ENCODE data around the gene CSNK1D.
"Not testable (repeated sequence)": the region's sequence is repeated elsewhere in the genome, so short reads cannot be mapped to it uniquely, and the experiment has no call there.

The CSNK1D gene

DNA sequence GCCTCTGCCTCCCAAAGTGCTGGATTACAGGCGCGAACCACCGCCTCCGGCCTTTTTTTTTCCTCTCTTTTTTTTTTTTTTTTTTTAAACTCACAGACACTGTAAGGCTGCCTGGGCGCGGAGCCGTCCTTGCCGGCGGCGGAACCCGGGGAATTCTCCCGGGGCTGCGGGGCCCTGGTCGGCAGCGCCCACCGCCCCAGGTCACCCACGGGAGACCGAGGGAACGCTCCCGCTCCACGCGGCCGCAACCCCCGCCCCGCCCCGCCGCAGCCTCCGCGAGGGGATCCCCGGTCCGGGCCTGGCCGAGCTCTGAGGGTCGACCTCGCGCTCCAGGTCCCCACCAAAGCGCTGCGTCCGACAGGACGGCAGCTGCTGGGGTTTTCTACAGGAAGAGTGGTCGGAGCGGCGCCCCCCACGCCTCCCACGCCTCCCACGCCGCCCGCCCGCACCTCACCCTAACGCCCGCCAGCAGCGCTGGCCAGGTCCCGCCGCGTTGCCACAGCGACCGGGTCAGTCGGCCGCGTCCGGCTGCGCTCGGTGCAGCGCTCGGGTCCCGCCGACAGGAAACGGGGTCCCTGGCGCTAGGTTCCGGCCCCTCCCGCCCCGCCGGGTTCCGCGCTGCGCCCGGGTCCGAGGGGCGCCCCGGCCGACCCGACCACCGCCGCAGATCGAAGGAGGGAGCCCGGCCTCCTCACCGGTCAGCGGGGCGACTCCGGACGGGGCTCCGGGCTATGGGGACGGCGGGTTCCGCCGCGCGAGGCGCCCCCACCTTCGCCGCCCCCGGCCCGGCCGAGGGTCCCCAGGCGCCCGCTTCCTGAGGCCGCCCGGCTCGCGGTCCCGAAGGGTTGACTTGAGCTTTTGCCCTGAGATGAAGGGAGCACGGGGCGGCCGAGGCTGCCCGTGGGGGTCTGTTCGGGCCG lies 60.9 kb downstream of the CSNK1D start, which contains the start of gene CCDC57:
TSS of gene CCDC57 (minus strand) at position 512 of the 920 bp plus-strand sequence. CDS start 10,898 bp downstream, outside the sequence.
- DNase-seq: peak; percentile 64 to 71

DNA sequence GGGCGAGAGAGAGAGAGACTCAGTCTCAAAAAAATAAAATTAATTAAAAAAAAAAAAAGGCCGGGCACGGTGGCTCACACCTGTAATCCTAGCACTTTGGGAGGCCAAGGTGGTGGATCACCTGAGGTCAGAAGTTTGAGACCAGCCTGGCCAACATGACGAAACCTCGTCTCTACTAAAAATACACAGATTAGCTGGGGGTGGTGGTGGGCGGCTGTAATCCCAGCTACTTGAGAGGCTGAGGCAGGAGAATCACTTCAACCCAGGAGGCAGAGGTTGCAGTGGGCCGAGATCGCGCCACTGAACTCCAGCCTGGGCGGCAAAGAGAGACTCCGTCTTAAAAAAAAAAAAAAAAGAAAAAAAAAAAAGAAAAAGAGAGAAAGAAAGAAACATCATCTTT lies 62.8 kb downstream of the CSNK1D start:
- not testable (repeated sequence) for DNase-seq

DNA sequence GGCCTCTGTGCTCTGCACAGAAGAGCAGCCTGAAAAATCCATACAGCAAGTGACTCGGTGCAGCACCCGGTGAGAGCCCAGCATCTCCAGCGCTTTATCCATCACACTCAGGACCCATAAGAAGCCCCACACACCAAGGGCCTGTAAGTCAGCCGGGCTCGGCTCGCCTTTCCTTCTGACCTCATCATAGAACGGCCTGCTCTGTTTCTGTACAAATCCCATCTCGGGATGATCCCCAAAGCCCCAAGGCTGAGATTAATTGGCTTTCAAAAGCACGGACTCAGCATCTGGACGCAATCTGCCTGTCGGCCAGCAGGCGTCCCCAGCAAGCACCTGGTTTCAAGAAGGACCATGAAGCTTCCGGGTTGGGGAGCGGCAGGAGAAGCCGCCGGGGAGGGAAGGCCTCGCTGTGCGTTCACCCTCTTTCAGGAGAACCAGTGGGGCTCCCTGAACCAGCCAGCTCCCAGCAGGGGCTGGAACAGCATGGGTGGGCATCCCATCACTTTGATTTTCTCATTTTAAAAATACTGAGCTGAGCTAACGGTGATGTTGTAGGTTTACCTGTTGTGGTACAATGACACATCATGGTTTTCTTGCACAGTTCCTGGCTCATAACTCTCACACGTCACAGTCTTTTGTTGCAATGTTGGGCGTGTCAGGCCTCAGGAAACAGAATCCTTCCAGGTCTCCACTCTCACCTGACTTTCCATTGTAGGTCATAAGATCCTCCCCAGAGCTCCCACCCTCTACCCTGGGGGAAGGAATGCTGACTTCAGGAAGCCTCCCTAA lies 67.6 kb downstream of the CSNK1D start:
- peak; percentile 91 to 93 for DNase-seq

DNA sequence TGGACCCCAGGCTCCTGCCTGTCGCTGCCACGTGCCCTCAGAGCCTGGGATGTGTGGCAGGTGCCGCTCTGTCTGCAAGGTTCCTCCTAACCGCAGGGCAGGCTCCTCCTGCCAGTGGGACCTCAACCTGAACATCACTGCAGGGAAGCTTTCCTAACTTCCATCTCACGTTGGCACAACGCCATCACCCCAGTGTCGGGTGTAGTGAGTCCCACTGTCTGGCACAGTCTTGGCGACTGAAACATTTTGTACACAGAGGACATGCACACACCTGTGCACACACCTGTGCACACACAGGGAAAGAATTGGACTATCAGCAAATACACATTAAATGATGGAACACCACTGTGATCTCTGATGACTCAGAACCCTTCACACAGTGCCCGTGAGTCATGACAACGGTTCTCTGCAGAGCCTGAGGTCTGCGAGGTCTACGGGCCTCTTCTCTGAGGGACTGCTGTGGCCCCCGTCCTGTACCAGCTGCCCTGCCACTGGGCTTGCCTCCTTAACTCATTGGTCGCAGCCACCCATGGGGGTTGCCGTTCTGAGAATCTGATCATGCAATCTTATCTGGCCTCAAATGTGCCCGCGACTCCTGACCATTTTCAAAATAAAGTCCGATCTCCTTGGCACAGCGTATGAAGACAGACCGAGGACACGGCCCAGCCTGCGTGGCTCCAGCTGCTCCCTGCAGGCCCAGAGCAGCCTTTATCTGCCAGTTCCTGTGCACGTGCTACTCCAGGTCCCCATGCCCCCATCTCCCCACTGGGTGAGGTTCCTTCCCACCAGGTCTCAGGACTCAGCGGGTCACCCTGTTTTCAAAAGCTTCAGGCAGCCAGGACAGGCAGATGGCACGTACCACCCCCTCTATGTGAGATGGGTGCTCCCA lies 68.4 kb downstream of the CSNK1D start:
- DNase-seq: peak in 1 of 2 experiments; percentile 5

DNA sequence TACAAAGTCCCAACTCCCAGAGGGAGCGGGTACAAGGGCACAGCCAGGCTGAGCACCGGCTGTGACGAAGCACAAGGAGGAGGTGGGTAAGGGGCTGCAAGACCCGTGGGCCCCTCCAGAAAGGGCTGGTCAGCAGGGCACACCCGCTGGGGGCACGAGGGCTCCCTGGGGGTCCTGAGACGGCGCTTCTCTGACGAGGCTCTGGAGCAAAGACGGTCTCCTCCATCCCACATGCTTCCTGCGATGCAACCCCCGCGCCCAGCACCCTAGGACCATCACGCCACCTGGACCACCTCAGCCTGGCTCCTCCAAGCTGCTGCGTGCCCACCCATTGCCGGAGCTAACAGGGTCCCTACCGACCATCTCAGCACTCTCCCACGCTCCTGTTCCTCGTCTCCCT lies 69.6 kb downstream of the CSNK1D start:
- no peak for DNase-seq

DNA sequence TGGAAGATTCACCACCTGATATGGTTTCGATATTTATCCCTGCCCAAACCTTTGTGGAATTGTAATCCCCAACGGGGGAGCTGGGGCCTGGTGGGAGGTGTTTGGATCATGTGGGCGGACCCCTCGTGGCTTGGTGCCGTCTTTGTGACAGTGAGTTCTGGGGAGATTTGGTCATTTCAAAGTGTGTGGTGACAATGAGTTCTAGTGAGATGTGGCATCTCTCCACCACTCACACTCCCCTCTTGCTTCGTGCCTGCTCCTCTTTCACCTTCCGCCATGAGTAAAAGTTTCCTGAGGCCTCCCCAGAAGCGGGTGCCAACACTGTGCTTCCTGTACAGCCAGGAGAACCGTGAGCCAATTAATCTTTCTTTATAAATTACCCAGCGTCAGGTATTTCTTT lies 70.5 kb downstream of the CSNK1D start:
- DNase-seq: no peak

DNA sequence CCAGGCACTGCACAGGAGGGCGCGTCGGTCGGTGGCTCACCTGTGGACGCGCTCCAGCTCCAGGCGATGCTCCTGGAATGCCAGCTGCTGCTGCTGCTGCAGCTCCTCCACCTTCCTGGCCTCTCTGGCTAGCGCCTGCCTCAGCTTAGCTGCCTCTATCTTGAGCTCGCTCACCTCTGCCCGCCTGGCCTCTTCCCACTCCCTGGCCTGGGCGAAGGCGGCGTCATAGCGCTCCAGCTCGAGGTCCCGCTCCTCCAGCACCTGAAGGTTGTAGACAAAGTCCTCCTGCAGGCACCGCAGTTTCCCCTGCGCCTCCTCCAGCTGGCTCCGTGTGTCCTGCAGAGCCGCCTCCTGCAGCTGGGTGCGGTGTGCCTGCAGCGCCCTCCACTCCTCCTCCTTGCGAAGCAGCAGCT lies 72.0 kb downstream of the CSNK1D start:
- peak; percentile 8 to 18 for DNase-seq

DNA sequence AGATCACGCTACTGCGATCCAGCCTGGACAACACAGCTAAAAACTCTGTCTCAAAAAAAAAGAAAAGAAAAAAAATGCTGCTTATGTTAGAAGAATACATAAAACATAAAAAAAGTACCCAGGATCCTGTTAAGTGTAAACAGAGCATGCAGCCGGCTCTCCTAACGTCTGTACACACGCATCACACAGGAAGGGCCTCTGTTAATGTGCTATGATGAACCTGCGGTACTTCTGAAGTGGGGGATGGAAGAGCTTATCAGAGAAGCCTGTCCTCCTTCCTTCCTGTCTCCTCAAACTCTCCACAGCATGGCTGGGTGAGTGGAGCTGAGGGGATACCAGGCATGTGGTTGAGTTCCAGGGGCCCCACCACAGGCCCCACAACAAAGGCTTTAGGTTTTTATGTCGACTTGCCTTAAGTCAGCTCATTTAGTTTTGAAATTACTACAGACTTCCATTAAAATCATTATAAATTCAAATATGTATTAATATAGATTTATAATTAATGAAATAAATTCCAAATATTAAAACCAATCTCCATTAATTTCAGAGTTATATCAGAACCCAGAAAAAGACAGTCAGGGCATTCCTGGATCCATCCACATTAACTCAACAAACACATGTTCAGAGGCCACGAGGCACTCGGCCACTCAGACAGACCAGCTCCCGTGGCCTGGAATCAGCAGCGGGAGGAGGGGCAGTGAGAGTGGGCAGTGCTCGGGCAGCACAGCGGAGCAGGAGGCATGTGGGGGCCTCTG lies 72.6 kb downstream of the CSNK1D start:
- DNase-seq: peak in 1 of 2 experiments; percentile 22

DNA sequence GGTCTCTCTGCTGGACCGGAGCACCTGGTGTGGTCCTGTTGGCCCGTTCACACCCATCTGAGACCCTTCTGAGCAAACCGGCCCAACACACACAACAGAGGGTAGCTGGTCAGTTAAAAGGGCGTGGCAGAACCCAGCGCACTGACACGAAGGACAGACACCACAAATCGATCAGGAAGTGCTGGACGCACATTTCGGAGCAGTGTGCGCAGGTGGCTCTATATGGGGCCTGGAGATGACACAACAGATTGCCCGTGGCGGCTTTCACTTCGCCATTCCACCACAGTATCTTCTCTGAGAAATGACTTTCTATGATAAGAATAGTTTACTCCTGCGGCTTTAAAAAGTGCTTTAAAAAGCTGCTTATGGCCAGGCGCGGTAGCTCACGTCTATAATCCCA lies 73.4 kb downstream of the CSNK1D start:
- DNase-seq: no peak

DNA sequence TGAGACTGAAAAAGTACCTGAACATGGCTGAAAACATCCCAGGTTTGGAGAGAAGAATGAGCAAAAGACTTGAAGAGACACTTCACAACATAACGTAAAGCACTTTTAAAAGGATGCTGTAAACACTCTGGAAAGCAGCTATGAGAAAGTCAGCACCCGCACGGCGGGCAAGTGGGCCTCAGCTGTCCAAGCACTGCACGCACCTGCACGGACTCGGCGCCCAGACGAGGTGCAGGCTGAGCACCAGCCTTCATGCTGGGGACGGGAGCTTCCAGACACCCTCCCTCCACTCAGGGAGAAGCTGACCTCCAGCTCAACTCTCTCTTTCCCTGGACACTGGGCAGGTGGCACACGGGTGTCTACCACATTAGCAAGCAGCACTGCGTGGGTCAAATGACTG lies 74.0 kb downstream of the CSNK1D start:
- no peak for DNase-seq

DNA sequence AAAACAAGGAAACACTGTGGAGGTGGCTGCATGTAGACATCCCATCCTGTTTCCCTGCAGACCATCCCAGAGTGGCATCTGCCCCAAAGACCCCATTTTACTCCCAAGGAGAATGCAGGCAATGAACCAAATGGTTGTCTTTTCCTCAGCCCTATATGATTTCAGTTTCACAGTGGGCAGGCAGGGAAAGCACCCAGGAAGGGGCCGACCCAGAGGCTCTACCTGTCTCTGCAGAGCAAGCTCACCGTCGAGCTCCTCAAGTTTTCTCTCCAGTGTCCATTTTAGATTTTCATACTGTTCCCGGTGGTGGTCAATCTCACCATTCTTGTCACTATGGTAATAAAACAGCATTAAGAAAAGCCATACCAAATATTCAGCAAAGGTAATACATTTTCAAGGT lies 75.4 kb downstream of the CSNK1D start:
- no peak for DNase-seq

DNA sequence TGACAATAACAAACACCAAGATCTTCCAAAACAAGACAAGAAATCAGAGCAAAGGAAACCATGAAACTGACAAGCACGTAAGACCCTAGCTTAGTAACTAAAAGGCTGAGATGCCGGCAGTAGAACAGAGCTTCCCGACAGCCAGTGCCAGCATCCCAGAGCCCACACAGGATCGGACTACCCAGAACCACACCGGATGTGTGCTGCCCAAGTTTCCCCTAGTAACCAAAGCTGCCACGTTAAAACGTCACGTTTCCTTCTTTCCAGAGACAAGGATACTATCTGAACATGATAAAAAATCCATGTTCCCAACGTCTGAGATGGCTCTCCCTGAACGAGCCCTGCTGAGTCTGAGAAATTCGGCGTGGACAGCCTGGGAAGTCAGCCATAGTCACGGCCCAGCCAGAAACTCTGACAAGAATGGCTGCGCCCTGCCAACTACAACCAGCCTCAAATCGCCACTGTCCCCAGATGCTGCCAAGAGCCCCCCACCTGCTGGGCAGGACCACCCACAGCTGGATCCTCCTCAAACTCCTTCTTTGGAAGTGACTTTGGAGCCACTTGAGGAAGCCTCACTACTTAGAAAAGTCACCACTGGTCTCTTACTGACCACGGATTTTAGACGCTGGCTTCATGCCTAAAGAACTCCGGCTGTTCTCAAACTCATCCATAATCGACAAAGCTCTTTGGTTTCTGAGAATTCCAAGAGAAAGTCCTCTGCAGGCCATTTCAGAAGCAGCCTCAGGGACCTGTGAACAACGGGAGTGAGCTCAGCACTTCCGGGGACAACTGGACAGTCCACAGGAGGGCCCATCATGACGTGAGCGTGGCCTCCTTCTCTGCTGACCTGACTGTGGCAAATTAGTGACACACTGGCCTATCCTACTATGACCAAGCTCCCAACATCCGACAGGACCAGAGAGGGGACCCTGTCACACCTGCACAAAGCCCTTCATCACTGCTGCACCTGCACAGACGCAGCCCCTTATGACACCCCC lies 77.5 kb downstream of the CSNK1D start:
- no peak for DNase-seq

DNA sequence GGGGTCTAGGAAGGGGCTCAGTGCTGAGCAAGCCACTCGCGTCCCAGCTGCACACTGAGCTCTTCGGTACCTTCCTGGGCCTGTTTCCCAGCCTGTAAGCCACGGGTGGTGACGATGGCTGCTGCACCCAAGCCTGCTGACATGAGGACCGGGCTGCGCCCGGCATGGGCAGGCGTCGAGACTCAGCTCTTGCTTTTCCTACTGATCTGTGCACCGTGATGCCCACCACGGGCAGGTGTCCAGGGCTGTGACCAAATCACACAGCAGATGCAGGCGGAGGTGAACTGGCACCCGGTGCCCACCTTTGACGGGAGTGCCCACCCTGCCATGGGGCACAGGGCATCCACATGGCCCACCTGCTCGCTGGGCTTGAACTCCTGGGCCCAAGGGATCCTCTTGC lies 78.7 kb downstream of the CSNK1D start:
- DNase-seq: no peak

DNA sequence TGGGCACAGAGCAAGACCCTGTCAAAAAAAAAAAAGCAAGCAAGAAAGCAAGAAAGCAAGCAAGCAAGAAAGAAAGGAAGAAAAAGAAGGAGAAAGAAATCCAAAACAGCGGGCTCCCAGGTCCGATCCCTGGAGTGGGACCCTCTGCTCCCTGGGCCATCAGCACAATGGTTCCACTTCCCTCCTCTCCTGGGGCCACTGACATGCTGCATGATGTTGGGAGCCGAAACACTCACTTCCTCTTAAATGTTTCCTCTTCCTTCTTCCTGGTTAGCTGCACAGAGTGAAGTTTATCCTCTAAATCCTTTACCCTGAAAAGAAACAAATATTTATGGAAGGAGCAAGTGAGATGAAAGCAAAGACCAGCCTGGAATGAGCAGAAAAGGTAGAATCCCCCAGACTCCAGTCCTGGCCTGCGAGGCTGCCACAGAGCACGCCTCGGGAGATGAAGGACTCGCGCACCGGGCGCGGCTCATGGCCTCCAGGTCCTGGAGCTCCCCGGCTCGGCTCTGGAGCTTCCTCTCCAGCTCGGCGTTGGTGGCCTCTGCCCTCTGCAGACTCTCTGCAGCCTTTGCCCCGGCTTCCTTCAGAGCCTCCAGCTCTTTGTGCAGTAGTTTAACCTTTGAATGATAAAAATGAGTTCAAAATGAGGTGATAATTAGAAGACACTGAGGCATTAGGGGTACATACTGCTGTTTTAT lies 79.8 kb downstream of the CSNK1D start:
- peak; percentile 38 to 52 for DNase-seq

DNA sequence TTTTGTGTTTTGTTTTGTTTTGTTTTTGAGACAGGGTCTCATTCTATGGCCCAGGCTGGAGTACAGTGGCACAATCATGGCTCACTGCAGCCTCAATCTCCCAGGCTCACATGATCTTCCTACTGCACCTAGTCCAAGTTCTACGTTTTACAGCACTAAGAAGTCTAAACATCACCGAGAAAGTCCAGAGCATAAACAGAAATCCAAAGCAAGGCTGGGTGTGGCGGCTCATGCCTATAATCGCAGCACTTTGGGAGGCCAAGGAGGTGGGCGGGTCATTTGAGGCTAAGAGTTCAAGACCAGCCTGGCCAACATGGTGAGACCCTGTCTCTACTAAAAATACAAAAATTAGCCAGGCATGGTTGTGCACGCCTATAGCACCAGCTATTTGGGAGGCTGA lies 80.5 kb downstream of the CSNK1D start:
- not testable (repeated sequence) for DNase-seq

Data from AML-193 (cell line).